ENCODE measurements around the gene DEPDC7. TPM values are rescaled to one million over a fixed set of nuclear protein-coding genes. Genes with fewer than 3 reads are reported as not detected.

DEPDC7 gene
- polyA plus RNA-seq, 1 donor from 2014 or later = 3.3 TPM

- Histone ChIP-seq H3K9me3 (ENCODE audit: low read length) (no peaks in the 10 kb centered on the region), H3K4me3 (ENCODE audit: low read length) (no peak overlapping the region), H4K20me1 (ENCODE audit: insufficient read depth) (no peaks in the 10 kb centered on the region), H3K36me3 (ENCODE audit: insufficient read depth, low read length) (no peaks in the 10 kb centered on the region), H3K4me2 (ENCODE audit: low read length) (no peak overlapping the region), H3K79me2 (replicated peaks; ENCODE audit: insufficient read depth, low read length) (no peaks in the 10 kb centered on the region), H3K27ac (ENCODE audit: low read length) (no peak overlapping the region), H2AFZ (ENCODE audit: low read depth, low read length) (no peak overlapping the region), H3K9ac (ENCODE audit: low read length) (no peak overlapping the region), H3K27me3 (ENCODE audit: insufficient read depth, low read depth, low read length) (no peaks in the 10 kb centered on the region), H3K9me2 (ENCODE audit: insufficient read depth, low read length) (no peaks in the 10 kb centered on the region), H3F3A (ENCODE audit: insufficient read depth, low read length, poor library complexity, severe bottlenecking) (no peaks in the 10 kb centered on the region)
- TF ChIP-seq TAF1 (IDR thresholded peaks at IDR 0.05; ENCODE audit: low read depth) = no peak
- peak; percentile 75 for TF ChIP-seq CTCF (IDR thresholded peaks at IDR 0.05; ENCODE audit: poor library complexity, severe bottlenecking)
- TF ChIP-seq SMC3 (conservative IDR thresholded peaks at IDR 0.05; ENCODE audit: poor library complexity) = peak; percentile 83
- TF ChIP-seq MXI1 (conservative IDR thresholded peaks at IDR 0.05; ENCODE audit: poor library complexity, severe bottlenecking) = no peak
- TF ChIP-seq POLR2AphosphoS5 (IDR thresholded peaks at IDR 0.05) = no peak
- TF ChIP-seq RAD21 (conservative IDR thresholded peaks at IDR 0.05) = peak; percentile 71
- no peak for TF ChIP-seq EZH2 (IDR thresholded peaks at IDR 0.05; ENCODE audit: borderline replicate concordance, insufficient read depth, low read length, poor library complexity, severe bottlenecking)
- TF ChIP-seq EP300 (conservative IDR thresholded peaks at IDR 0.05; ENCODE audit: poor library complexity, severe bottlenecking) = no peak
- TF ChIP-seq REST (IDR thresholded peaks at IDR 0.05; ENCODE audit: borderline replicate concordance) = no peak
These were observed 49.9 kb downstream of the DEPDC7 start for GRCh38 chr11:33065445-33066178.

- Histone ChIP-seq H3K27ac (ENCODE audit: low read length) (no peak overlapping the region), H4K20me1 (ENCODE audit: insufficient read depth) (no peaks in the 10 kb centered on the region), H3K9me2 (ENCODE audit: insufficient read depth, low read length) (no peaks in the 10 kb centered on the region), H3K36me3 (ENCODE audit: insufficient read depth, low read length) (no peaks in the 10 kb centered on the region), H3K4me2 (ENCODE audit: low read length) (no peak overlapping the region), H3K4me3 (ENCODE audit: low read length) (no peak overlapping the region), H3K9me3 (ENCODE audit: low read length) (no peaks in the 10 kb centered on the region), H3K79me2 (replicated peaks; ENCODE audit: insufficient read depth, low read length) (no peaks in the 10 kb centered on the region), H3K27me3 (ENCODE audit: insufficient read depth, low read depth, low read length) (no peaks in the 10 kb centered on the region), H3F3A (ENCODE audit: insufficient read depth, low read length, poor library complexity, severe bottlenecking) (no peaks in the 10 kb centered on the region), H2AFZ (ENCODE audit: low read depth, low read length) (no peak overlapping the region), H3K9ac (ENCODE audit: low read length) (no peak overlapping the region)
- TF ChIP-seq REST (IDR thresholded peaks at IDR 0.05; ENCODE audit: borderline replicate concordance) (no peak), POLR2AphosphoS5 (IDR thresholded peaks at IDR 0.05) (no peak), TAF1 (IDR thresholded peaks at IDR 0.05; ENCODE audit: low read depth) (no peak), CTCF (IDR thresholded peaks at IDR 0.05; ENCODE audit: poor library complexity, severe bottlenecking) (no peak), EZH2 (IDR thresholded peaks at IDR 0.05; ENCODE audit: borderline replicate concordance, insufficient read depth, low read length, poor library complexity, severe bottlenecking) (no peak), EP300 (conservative IDR thresholded peaks at IDR 0.05; ENCODE audit: poor library complexity, severe bottlenecking) (no peak), RAD21 (conservative IDR thresholded peaks at IDR 0.05) (no peak), SMC3 (conservative IDR thresholded peaks at IDR 0.05; ENCODE audit: poor library complexity) (no peak), MXI1 (conservative IDR thresholded peaks at IDR 0.05; ENCODE audit: poor library complexity, severe bottlenecking) (no peak)
These were observed 51.6 kb downstream of the DEPDC7 start for GRCh38 chr11:33067294-33067693.
